ENCODE results near the gene PACS2.

DNA sequence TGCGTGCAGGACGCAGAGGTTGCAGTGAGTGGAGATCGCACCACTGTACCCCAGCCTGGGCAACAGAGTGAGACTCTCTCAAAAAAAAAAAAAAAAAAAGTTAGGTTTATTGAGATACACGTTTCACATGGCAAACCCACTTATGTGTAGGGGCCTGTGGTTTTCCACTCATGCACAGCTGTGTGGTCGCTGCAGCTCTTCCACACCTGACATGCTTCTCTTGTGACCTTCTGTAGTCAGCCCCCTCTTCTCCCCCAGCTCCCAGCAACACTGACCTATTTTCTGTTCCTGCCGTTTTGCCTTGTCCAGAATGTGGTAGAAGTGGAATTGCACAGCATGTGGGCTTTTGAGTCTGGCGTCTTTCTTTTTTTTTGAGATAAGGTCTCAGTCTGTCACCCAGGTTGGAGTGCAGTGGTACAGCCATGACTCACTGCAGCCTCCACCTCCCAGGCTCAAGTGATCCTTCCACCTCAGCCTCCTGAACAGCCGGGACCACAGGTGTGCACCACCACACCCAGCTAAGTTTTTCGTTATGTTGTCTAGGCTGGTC, 113.5 kb downstream of the PACS2 start:
- TF ChIP-seq, protein P1, sequence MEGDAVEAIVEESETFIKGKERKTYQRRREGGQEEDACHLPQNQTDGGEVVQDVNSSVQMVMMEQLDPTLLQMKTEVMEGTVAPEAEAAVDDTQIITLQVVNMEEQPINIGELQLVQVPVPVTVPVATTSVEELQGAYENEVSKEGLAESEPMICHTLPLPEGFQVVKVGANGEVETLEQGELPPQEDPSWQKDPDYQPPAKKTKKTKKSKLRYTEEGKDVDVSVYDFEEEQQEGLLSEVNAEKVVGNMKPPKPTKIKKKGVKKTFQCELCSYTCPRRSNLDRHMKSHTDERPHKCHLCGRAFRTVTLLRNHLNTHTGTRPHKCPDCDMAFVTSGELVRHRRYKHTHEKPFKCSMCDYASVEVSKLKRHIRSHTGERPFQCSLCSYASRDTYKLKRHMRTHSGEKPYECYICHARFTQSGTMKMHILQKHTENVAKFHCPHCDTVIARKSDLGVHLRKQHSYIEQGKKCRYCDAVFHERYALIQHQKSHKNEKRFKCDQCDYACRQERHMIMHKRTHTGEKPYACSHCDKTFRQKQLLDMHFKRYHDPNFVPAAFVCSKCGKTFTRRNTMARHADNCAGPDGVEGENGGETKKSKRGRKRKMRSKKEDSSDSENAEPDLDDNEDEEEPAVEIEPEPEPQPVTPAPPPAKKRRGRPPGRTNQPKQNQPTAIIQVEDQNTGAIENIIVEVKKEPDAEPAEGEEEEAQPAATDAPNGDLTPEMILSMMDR (IDR thresholded peaks at IDR 0.05): no peak
- TF ChIP-seq POLR2A (IDR thresholded peaks at IDR 0.05): no peak
